Kidney (tissue), 14 donors: ENCODE data around the gene COL15A1. TPM values are rescaled to one million over a fixed set of nuclear protein-coding genes. Genes with fewer than 3 reads are reported as not detected.

ENCODE experiments used
- DNase-seq, 5 donors: peaks; one replicate each; pipeline ENCODE4 v3.0.0-alpha.2; 2013 to 2020
- FAIRE-seq: peaks from 2 replicates; lab custom pipeline; 2012; peaks lifted over from hg19 to GRCh38; lab: Jason Lieb, UNC
- H3K27ac ChIP-seq, 2 donors: one replicate each; pipeline ENCODE4 v1.7.0; 2013; ENCODE audit warnings: low read depth in 2 of 2, low read length in 2 of 2, inconsistent platforms in 1 of 2
- H3K27me3 ChIP-seq: one replicate; pipeline ENCODE4 v1.7.1; 2013; ENCODE audit warnings: low read length, inconsistent platforms; ENCODE audit not compliant: control insufficient read depth, insufficient read depth
- H3K36me3 ChIP-seq, 3 donors: one replicate each; pipeline versions ENCODE4 v1.7.0 to v1.7.1; 2013; ENCODE audit warnings: low read length in 3 of 3, control low read depth in 1 of 3, inconsistent platforms in 1 of 3; ENCODE audit not compliant: insufficient read depth in 3 of 3, control insufficient read depth in 2 of 3
- H3K4me1 ChIP-seq, 3 donors: one replicate each; pipeline versions ENCODE4 v1.7.0 to v1.7.1; 2013; ENCODE audit warnings: low read length in 3 of 3, inconsistent platforms in 1 of 3, low read depth in 1 of 3; ENCODE audit not compliant: control insufficient read depth in 2 of 3, insufficient read depth in 2 of 3
- H3K4me3 ChIP-seq, 3 donors: one replicate each; pipeline versions ENCODE4 v1.7.0 to v1.8.1; 2013; ENCODE audit warnings: low read length in 3 of 3, control low read depth in 1 of 3, inconsistent platforms in 1 of 3
- H3K9ac ChIP-seq, 3 donors: one replicate each; pipeline versions ENCODE4 v1.7.0 to v1.7.1; 2013; ENCODE audit warnings: low read length in 3 of 3, control low read depth in 1 of 3, inconsistent platforms in 1 of 3
- H3K9me3 ChIP-seq, 3 donors: one replicate each; pipeline versions ENCODE4 v1.7.0 to v1.7.1; 2013; ENCODE audit warnings: low read length in 3 of 3, control low read depth in 1 of 3, inconsistent platforms in 1 of 3; ENCODE audit not compliant: control insufficient read depth in 2 of 3, insufficient read depth in 1 of 3
- intact Hi-C: fragments of 100-400 bp; cut with DNase I; formaldehyde crosslinking; loops from one replicate; pipeline ENCODE4 v1.11.1; 2022
- polyA plus RNA-seq: library from polyadenylated mRNA; stranded (reverse); fragments of 350-450 nt; fragmentation: Illumina TruSeq; extraction: RNeasy Lipid Tissue Mini Kit (QIAGEN cat#74804); gene quantifications from one replicate; pipeline ENCODE4 v1.2.3, GENCODE V29; 2014; ENCODE audit warnings: low read depth, low replicate concordance; ENCODE audit not compliant: insufficient read depth
- total RNA-seq: library from RNA; stranded (reverse); fragmentation: NEBNext Ultra II Directional; extraction: Animal tissue kit (Norgen Biotek cat#: 25700); gene quantifications from one replicate; pipeline ENCODE4 v1.2.1, GENCODE V29; 2021
- TF ChIP-seq, protein P1 (sequence below): IDR thresholded peaks from 3 replicates; pipeline ENCODE4 v1.5.1; 2012; ENCODE audit warnings: mild to moderate bottlenecking, moderate library complexity, borderline replicate concordance; ENCODE audit not compliant: insufficient read depth; ENCODE audit errors: extremely low read depth
- donor health status: control.
- donor health status: control.
- donor health status: control.
- donor health status: control.
- donor health status: control.
- donor health status: DM: yes; HTN: yes; CAD: no.
- donor health status: Normal renal cell carcinoma (clear cell type).

The COL15A1 gene
- total and polyA plus RNA-seq, 2 donors from 2014 or later: 4.7 to 42.0 TPM

GRCh38 chr9:99101271-99101670 lies 157.6 kb downstream of the COL15A1 start:
- no peak overlapping the region for H3K4me3 ChIP-seq
- intact Hi-C loops: no loop called here
- FAIRE-seq: no peak

GRCh38 chr9:99101812-99102211 lies 158.1 kb downstream of the COL15A1 start:
- H3K4me1 ChIP-seq: peaks cover 0 to 13% (median 11%) of the 10 kb centered on the region in 3 donors
- H3K36me3 ChIP-seq: no peaks in the 10 kb centered on the region
- FAIRE-seq: no peak
- H3K9me3 ChIP-seq: no peaks in the 10 kb centered on the region
- no peak for DNase-seq
- TF ChIP-seq, protein P1, sequence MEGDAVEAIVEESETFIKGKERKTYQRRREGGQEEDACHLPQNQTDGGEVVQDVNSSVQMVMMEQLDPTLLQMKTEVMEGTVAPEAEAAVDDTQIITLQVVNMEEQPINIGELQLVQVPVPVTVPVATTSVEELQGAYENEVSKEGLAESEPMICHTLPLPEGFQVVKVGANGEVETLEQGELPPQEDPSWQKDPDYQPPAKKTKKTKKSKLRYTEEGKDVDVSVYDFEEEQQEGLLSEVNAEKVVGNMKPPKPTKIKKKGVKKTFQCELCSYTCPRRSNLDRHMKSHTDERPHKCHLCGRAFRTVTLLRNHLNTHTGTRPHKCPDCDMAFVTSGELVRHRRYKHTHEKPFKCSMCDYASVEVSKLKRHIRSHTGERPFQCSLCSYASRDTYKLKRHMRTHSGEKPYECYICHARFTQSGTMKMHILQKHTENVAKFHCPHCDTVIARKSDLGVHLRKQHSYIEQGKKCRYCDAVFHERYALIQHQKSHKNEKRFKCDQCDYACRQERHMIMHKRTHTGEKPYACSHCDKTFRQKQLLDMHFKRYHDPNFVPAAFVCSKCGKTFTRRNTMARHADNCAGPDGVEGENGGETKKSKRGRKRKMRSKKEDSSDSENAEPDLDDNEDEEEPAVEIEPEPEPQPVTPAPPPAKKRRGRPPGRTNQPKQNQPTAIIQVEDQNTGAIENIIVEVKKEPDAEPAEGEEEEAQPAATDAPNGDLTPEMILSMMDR: no peak
- intact Hi-C loops: no loop called here
- no peak overlapping the region for H3K9ac ChIP-seq
- no peaks in the 10 kb centered on the region for H3K27me3 ChIP-seq
- no peak overlapping the region for H3K27ac ChIP-seq
- no peak overlapping the region for H3K4me3 ChIP-seq

More at GRCh38 chr9:99101271-99101670, 157.6 kb downstream of the COL15A1 start:
- Histone ChIP-seq H3K27me3 (no peaks in the 10 kb centered on the region), H3K4me1 (peaks cover 0 to 11% (median 9%) of the 10 kb centered on the region in 3 donors), H3K9ac (no peak overlapping the region), H3K27ac (no peak overlapping the region), H3K36me3 (no peaks in the 10 kb centered on the region), H3K9me3 (no peaks in the 10 kb centered on the region)
- TF ChIP-seq, protein P1: no peak
- DNase-seq: no peak

DNA sequence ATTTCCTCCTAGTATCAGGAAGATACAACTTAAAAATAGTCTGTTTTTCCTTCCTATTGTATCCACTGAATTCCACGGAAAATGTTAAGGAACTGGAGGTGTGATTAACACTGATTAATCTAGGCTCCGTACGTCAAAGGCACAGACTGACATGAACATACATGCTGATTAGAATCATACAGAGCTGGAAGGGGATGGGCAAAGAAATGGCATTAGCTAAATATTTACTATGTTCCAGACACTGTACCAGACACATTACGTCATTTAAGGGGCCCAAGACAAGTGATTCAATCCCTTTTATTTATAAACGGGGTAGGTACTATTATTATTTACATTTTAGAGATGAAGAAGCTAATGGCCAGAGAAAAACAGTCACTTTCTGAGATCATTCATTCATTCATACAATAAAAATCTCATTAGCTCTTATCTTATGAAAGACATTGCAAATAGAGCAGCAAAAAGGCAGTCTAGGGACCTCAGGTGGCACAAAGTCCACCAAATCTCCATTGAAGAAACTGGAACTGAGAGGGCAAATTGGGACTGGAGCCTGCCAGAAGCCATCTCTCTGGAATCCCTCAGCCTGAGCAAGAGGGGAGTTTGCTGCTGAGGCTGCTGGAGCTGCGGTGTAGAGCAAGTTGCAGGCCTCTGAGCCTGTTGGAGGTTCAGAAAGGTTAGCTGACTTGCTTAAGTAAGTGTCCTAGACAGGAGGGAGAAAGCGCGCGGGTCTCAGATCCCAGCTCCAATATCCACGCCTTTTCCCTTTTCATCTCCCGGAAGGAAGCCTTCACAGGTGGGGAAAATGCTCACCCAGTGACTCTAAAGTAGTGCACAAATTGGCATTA lies 159.6 kb downstream of the COL15A1 start:
- peak in 3 of 5 donors; percentile 9 to 40 (median 21) for DNase-seq
- peak overlapping the region in 1 of 2 donors; percentile 66 for H3K27ac ChIP-seq
- TF ChIP-seq, protein P1: no peak
- H3K4me3 ChIP-seq: peak overlapping the region in 1 of 3 donors; percentile 7
- peaks cover 0 to 22% (median 15%) of the 10 kb centered on the region in 3 donors for H3K4me1 ChIP-seq
- H3K27me3 ChIP-seq: no peaks in the 10 kb centered on the region
- H3K9ac ChIP-seq: peak overlapping the region in 2 of 3 donors; percentile 22 to 51
- H3K9me3 ChIP-seq: no peaks in the 10 kb centered on the region
- FAIRE-seq: no peak
- intact Hi-C loops: no loop called here
- H3K36me3 ChIP-seq: no peaks in the 10 kb centered on the region
